Head of caudate nucleus (tissue), 42 donors: ENCODE results near the gene PIM2.

ENCODE experiments used
- DNase-seq, 42 donors: peaks; one replicate each; pipeline versions ENCODE4 v3.0.0 to v3.0.0-alpha.2; 2020 to 2021; ENCODE audit warnings: mixed read lengths in 7 of 42
- intact Hi-C: fragments of 100-400 bp; cut with DNase I; formaldehyde crosslinking; loops from one replicate; pipeline ENCODE4 v1.15.0; 2022

PIM2 gene

DNA sequence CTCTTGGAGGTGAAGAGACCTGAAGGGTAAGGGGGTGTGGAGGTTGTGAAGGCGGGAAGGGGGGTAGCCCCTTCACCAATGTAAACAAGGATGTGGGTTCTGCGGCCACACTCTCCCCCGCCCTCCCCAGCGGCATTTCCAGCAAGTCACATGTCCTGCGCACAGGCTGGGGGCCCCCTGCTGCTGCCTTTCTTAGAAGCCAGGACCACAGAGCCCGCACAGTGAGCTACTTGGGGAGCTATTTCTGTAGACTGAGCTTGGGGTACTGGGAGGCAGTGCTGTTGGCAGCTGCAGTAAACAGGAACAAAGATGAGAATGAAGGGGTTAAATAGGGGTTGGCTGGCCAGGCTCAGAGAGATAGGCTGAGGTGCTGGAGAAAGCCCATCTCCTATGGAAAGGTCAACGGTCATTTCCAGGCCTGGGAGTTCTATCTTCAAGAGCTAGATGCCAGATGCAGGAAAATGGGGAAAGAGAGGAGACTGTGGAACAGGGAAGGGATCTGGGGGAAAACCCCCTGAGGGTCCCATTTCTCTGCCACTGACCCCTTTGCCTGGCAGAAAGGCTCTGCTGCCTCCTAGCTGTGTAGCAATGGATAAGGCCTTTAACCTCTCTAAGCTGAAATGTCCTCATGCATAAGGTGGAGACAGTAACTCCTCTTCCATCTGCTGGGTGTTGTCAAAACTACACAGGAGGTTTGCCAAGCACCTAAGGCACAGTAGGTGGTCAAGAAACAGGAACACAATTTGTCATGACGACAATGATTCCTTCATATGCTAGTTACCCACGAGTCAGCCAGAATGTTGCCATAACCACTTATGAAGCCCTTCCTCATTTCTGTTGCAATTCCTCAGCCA is 18.5 kb upstream of the PIM2 start:
- DNase-seq = peak in 9 of 42 donors; percentile 17 to 44 (median 30)
- intact Hi-C loops = no loop called here

DNA sequence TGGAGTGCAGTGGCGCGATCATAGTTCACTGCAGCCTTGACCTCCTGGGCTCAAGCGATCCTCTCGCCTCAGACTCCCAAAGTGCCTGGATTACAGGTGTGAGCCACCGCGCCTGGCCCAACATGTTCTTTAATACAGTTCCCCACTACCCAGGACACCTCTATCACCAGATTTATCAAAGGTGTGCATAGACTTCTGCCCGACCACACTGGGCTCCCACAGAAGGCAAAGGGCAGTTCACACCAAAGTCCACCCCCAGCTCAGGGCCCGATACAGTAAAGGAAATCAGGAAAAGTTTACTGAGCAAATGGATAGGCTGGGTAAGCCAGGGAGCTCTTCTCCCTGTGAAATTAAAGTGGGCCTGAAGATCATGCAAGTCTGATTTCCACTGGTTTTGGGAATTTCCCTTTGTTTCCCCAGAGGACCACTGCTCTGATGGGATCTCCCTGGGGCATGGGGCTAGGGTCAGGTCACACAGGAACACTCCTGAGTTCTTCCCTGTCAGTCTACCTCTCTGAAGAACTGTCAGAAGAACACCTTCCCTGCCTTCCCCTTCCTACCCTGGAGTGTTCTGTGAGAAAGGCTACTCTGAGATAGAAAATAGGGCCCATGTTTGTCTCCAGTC is 17.7 kb upstream of the PIM2 start:
- intact Hi-C loops = no loop called here
- no peak for DNase-seq

DNA sequence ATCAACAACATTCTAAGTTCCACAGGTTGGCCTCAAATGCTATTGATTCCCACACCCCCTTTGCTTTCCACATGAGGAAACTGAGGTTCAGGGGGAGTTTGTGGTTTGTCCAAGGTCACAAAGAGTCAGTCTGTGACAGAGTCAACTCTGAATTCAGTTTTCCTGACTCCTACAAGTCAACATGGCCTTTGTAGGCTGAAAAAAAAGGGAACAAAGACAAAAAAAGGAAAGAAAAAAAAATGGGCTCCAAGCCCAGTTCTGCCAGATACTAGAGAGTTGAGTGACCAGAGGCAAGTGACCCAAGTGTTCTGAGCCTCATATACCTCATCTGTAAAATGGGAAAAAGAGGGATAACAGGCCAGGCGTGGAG is 16.5 kb upstream of the PIM2 start:
- intact Hi-C loops = no loop called here
- DNase-seq = no peak

DNA sequence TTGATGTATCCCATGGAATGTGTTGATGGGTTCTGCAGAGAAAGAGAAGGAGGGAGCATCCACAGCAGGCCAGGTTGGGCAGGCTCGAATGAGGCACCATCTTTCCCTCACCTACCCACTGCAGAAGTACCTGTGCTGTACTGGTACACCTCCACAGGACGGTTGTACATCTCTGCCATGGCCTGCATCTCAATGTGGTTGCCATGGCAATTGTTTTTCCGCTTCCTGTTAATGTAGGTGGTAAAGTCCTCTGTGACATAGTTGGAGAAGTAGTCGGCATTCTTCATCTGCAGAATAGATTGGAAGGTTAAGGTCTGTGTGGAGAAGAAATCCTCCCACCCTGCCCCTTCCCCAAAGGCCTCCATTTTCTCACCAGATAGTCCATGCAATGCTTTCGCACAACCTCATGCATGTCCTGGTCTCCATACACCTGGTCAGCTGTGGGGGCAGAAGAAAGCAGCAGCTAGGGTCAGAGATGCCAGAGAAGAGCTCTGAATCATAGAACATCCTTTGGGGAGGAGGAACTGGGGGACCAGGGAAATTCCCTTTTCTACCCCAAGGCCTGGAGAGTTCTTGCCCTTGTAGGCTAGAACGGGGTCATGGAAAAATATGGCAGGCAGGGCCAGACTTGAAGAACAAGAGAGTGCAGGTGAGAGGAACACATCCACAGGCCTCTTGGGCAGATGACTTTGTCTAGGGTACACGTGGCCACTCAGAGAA is 15.9 kb upstream of the PIM2 start:
- DNase-seq = no peak
- intact Hi-C loops = no loop called here

DNA sequence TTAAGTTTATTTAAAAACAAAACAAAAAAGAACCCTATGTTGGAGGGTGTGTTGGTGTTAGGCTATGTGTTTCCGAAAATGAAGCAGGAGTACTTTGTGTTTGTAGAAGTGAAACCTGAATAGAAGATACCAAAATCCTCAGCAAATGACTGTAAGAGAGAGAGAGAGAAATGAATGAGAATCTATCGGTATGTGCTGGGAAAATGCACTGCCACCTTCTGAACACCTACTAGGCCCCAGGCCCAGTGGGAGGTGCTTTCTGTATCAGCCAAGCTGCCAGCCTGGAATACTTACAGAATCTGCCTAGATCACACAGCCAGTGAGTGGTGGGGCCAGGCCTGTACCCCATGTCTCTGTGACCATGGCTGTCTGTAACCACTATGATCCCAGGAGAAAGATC is 14.9 kb upstream of the PIM2 start:
- intact Hi-C loops = no loop called here
- DNase-seq = peak in 1 of 42 donors; percentile 22

DNA sequence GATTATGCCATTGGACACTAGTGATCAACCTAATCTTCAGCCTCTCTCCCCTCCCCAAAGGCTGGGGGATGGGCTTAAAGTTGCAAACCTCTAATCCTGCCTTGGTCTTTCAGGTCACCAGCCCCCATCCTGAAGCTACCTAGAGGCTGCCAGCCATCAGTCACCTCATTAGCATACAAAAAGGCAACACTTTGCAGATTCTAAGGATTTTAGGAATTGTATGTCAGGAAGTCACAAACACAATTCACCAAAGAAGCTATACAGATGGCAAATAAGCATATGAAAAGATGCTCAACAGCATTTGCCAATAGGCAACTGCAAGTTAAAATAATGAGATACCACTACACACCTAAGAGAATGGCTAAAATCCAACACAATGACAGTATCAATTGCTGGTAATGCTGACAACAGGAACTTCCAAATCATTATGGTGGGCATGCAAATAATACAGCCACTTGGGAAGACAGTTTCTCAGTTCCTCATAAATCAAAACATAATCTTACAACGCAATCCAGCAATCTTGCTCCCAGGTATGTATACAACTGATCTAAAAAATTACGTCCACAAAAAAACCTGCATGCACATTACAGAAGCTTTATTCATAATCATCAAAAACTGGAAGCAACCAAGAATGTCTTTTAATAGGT is 9.0 kb upstream of the PIM2 start:
- DNase-seq = no peak
- intact Hi-C loops = no loop called here

DNA sequence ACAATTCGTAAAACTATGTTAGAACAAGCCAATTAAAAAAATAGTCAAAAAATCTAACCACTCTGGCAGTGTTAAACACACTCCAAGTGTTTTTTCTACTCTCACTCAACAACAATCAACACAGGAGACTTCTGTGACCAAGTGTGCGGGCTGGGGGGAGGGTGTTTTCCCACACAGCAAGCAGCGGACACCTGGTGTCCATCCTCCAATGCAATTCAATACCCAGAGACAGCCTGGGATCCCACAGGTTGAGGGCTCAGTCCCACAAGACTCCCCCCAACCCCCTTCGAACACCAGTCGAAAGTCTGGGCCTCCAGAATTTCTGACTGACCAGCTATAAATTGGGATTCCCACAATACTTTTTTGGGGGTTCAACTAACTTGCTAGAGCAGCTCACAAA is 8.3 kb upstream of the PIM2 start:
- intact Hi-C loops = no loop called here
- DNase-seq = no peak

DNA sequence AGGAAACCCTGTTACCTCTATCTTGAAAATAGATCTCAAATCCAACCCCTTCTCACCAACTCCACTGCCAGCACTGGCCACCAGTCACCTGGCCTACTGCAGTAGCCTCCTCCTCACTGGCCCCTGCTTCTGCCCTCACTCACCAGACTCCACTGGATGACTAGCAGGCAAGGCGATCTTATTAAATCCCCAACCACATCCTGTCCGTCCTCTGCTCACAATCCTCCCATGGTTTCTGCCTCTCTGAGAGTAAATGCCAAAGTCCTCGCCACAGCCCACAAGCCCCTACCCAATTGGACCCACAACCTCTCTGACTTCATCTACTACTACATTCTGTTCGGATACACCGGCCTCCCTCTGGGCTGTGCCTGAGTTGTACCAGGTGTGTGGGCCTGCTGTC is 5.4 kb upstream of the PIM2 start:
- intact Hi-C loops = no loop called here

DNA sequence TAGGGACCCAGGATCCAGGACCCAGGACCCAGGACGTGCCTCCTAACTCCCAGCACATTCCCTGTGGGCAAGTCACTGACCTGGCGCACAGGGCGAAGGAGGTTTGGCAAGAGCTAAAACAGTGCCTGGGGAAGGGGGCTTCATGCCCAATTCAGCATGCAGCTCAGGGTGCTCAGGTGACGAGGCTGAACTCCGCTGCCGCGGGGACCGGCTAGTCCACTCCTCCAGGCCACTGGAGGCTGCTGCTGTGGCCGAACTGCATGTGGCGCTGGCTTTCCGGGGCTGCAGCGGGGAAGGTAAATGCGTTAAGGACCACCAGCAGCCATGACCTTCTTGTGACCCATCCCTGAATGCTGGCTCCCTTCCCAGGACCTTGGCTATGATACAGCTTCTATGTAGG is 4.9 kb upstream of the PIM2 start:
- intact Hi-C loops = no loop called here
- DNase-seq = no peak

More for the DNA sequence above, 5.4 kb upstream of the PIM2 start:
- DNase-seq = no peak

DNA sequence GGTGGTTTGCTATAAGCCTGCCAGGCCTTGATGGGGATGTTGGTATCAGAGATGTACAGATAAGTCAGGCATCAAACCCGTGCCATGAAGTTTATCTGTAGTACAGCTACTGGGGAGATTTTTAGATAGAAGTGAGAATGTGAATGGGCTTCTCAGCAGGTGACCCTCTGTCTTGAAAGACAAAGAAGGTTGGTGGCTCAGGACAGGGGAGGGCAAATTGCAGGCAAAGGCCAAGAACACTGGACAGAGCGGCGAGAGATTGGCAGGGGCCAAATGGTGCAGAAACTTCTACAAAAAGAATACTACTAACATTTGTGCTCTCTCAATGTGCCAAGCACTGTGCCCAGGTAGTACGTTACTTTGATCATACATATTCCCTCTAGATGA is 1.9 kb upstream of the PIM2 start:
- DNase-seq = no peak
- intact Hi-C loops = no loop called here

DNA sequence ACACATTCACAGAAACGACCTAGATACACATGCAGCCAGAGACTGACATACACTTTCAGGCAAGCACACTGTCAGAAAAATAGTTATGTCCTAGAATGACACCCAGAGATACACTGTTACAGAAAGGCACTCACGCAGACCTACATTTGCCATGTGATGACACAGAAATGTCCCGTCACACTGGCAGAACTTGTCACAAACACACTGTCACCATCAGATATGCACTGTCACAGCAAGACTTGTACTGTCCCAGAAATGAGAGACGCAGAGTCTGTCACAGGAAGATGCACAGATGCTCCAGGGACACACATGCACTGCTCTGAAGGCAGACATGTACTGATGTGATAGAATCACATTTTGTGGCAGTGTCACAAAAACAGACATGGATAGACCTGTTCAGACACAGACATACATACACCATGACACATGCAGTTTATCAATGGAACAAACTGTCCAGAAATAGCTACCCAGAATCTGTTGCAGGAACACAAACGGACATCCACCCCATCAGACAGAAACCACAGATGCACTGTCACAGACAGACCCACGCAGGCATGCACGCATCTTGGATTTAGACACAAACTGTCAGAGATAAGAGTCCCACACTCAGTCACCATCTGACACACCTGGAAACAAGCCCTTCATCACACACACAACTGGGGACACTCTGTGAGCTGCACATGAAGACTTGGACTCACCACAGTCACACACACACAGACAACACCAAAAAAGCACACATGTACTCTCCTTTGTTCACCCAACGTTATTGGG is 1.3 kb upstream of the PIM2 start:
- intact Hi-C loops = no loop called here
- peak in 6 of 42 donors; percentile 9 to 49 (median 40) for DNase-seq

DNA sequence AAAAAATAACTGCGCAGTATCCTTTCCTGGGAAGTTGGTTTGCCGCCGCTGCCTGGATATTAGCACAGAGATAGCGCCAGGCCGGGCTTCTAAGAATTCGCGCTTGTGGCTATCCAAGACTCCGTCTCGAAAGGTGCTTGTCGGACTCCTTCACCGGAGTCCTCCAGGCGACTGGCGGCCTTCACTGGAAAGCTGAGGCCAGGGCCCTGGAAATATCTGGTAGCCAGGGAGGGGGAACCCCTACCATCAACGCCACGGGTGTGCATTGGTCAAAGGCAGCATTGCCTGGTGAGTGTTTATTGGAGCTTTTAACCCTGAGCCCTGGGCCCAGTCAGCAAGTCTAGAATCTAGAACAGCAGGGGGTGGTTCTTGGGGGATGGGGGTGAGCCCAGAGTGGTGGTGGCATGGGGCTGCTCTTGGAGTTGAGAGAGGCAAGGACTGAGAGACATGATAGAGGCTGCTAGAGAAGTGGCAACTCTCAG is 577 bp upstream of the PIM2 start:
- peak in 2 of 42 donors; percentile 20 to 26 for DNase-seq
- intact Hi-C loops = no loop called here

DNA sequence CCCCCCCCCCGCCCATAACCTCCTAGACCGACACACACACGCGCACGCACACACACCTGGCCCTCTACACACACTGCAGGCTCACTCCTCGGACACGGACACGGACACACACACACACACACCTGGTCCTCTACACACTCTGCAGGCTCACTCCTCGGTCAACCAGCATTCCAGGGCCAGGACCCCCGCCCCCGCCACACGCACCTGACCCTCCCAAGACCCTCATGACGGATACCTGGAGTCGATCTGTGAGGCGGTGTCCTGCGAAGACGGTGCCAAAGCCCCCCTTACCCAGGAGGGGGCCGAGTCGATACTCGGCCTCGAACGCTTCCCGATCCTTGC is 552 bp downstream of the PIM2 start:
- no peak for DNase-seq
- intact Hi-C loops = no loop called here

DNA sequence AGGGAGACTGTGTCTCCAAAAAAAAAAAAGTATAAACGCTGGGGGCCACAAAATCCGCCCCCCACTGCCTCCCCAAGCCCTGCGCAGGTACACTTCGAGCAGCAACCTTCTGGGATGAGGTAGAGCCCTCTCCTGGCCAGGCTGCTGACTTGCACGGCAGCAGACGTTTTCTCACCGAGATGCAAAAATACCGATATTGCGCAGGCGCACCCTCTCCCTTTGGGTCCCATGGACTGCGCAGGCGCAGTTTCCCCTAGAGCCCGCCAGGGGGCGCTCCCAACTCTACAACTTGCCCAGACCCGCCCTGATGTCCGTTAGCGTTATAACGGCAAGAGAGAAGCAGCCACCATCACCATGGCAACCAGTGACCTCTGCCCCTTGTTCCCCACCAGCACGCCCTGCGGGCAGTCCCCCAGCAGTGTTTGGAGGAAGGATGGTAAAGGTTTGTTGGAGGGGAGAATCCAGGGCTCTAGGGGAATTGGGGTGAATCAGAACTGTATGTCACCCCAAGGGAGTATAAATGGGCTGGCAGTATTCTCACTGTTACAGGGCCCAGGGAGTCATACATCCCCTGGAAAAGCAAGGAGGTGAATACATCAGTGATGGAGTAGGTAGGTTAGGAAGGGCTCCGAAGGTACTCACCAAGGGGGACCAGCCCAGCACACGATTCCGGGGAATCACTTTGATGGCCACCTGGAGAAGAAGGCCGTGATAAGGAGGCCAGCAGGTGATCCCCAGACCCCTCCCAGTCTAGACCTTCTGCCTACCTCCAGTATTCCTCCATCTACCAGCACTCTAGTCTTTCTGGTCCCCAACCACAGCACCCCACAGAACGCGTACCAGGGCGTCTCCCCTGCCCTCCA is 1.5 kb downstream of the PIM2 start:
- peak; percentile 67 to 93 (median 84) for DNase-seq
- intact Hi-C loops = no loop called here

DNA sequence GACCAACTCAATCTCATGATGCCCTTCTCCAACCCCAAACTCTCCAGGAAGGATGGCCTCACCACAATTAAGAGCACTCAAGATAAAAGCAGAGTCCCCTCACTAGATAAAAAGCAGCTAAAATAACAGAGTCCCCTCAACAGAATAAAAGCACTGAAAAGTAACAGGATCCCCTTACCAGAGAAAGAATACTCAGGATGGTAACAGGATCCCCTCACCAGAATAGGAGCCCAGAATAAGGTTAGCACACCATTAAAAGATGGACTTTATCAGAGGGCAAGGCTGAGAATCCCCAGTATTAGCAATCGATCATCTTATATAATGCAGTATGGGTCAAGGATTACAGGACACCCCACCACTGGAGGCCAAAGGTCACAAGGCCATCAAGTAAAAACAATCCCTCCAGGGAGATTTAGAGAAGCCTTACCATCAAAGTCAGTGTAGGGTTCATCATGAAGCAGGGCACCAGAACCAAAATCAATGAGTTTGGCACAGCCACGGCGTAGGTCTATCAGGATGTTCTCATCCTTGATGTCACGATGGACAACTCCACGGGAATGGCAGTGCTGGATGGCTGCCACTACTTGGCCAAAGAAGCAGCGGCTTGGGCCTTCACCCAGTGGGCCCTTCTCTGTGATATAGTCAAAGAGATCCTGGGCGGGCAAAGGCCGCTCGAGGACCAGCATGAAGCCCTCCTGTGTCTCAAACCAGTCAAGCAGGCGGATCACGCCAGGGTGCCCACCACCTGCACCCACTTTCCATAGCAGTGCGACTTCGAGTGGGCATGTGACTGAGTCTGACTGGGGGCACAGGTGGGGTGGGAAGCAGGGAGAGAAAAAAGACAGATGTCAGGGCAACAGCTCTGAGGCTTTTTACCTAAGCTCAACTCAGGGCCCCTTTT is 4.0 kb downstream of the PIM2 start:
- intact Hi-C loops = no loop called here
- no peak for DNase-seq

DNA sequence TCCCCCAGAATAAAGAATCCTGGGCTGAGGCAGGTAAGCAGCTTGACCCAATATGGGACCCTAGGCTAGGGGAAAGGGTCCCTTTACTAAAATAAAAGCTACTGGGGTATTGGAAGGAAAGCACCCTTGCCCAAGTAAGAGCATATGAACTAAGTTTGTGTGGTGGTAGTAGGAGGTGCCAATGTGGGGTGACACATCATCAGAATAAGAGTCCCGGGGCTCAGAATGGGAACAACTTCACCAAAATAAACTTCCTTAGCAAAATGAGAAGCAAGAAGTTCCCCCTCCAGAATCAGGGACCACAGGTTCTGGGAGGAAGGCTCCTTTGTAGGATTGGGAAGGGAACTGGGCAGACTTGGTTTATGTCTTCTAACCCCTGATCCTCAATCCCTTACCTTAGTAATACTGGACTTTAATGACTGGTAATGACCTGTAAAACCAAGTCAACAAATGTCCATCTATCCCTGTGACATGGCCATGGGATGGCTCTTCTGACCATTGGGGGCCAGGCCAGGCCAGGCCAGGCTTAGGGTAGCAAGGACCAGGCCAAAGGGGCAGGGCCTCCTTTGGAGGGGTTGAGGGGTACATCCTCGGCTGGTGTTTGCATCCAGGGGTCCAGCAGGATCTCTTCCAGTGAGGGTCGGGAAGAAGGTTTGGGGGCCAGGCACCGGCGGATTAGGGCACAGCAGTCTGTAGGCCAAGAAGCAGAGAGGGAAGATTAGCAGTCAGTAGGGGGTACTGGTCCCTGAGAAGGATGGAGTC is 5.0 kb downstream of the PIM2 start:
- intact Hi-C loops = no loop called here
- DNase-seq = no peak
